ENCODE results near the gene DAPK2. TPM values are rescaled to one million over a fixed set of nuclear protein-coding genes. Genes with fewer than 3 reads are reported as not detected.

Gene DAPK2
- polyA plus RNA-seq, 1 of the 3 experiments (the other 2 are of a cell fraction), result 1.4 TPM

DNA sequence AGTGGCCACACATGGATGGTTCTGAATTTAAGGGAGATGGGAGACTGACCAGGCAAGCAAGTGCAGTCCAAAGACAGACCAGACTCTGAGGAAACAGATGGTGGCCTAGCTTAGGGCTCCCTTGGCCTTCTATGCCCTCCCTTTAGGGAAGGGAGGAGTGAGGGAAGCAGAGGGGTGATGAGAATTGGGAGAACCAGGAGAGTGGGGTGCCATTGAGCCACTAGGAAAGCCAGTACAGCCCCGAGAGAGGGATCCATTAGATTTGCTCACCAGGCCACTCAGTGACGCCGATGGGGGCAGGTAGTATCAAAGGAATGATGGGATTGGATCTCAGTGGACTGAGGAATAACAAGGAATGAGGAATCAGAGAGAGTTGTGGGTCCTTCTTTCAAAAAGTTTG is 182.1 kb downstream of the DAPK2 start (continued):
- TF ChIP-seq, protein P1, sequence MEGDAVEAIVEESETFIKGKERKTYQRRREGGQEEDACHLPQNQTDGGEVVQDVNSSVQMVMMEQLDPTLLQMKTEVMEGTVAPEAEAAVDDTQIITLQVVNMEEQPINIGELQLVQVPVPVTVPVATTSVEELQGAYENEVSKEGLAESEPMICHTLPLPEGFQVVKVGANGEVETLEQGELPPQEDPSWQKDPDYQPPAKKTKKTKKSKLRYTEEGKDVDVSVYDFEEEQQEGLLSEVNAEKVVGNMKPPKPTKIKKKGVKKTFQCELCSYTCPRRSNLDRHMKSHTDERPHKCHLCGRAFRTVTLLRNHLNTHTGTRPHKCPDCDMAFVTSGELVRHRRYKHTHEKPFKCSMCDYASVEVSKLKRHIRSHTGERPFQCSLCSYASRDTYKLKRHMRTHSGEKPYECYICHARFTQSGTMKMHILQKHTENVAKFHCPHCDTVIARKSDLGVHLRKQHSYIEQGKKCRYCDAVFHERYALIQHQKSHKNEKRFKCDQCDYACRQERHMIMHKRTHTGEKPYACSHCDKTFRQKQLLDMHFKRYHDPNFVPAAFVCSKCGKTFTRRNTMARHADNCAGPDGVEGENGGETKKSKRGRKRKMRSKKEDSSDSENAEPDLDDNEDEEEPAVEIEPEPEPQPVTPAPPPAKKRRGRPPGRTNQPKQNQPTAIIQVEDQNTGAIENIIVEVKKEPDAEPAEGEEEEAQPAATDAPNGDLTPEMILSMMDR (IDR thresholded peaks at IDR 0.05), result no peak
- TF ChIP-seq YY1 (IDR thresholded peaks at IDR 0.05; ENCODE audit: low read depth) (no peak), MEF2A (IDR thresholded peaks at IDR 0.05; ENCODE audit: borderline replicate concordance, low read depth) (no peak), SMC3 (IDR thresholded peaks at IDR 0.05; ENCODE audit: low read depth, low read length) (no peak), RAD21 (IDR thresholded peaks at IDR 0.05; ENCODE audit: low read length) (no peak), FOXM1 (IDR thresholded peaks at IDR 0.05; ENCODE audit: low read depth) (no peak), NFIC (IDR thresholded peaks at IDR 0.05; ENCODE audit: borderline replicate concordance) (no peak), RCOR1 (IDR thresholded peaks at IDR 0.05; ENCODE audit: low read length) (no peak)
- TF ChIP-seq, protein P2, sequence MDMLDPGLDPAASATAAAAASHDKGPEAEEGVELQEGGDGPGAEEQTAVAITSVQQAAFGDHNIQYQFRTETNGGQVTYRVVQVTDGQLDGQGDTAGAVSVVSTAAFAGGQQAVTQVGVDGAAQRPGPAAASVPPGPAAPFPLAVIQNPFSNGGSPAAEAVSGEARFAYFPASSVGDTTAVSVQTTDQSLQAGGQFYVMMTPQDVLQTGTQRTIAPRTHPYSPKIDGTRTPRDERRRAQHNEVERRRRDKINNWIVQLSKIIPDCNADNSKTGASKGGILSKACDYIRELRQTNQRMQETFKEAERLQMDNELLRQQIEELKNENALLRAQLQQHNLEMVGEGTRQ (IDR thresholded peaks at IDR 0.05; ENCODE audit: borderline replicate concordance, low read depth, low read length), result no peak

- no peak overlapping the region for H3K27ac ChIP-seq (ENCODE audit: low read depth in 2 of 2, low read length in 1 of 2)
- H3K4me2 ChIP-seq, result no peak overlapping the region
- no peaks in the 10 kb centered on the region for H3K36me3 ChIP-seq (replicated peaks in 1 of 2; ENCODE audit: control insufficient read depth in 1 of 2, insufficient read depth in 2 of 2, low read length in 1 of 2)
- H4K20me1 ChIP-seq (ENCODE audit: insufficient read depth), result no peaks in the 10 kb centered on the region
- ChIA-PET CTCF (no interaction called here), POLR2A (no interaction called here)
- H3K9me2 ChIP-seq, result no peaks in the 10 kb centered on the region
- H3K79me2 ChIP-seq (ENCODE audit: insufficient read depth), result no peaks in the 10 kb centered on the region
- no peak for TF ChIP-seq NFIC (IDR thresholded peaks at IDR 0.05; ENCODE audit: borderline replicate concordance)
- TF ChIP-seq YY1 (IDR thresholded peaks at IDR 0.05; ENCODE audit: low read depth), result no peak
- TF ChIP-seq, protein P2 (IDR thresholded peaks at IDR 0.05; ENCODE audit: borderline replicate concordance, low read depth, low read length), result no peak
- TF ChIP-seq FOSL2 (IDR thresholded peaks at IDR 0.05; ENCODE audit: borderline replicate concordance, low read depth), result no peak
- TF ChIP-seq SIN3A (IDR thresholded peaks at IDR 0.05; ENCODE audit: borderline replicate concordance, low read depth, low read length), result no peak
- TF ChIP-seq EP300 (IDR thresholded peaks at IDR 0.05; ENCODE audit: borderline replicate concordance in 1 of 2, low read depth in 1 of 2, low read length in 1 of 2), result no peak
- TF ChIP-seq, protein P3, sequence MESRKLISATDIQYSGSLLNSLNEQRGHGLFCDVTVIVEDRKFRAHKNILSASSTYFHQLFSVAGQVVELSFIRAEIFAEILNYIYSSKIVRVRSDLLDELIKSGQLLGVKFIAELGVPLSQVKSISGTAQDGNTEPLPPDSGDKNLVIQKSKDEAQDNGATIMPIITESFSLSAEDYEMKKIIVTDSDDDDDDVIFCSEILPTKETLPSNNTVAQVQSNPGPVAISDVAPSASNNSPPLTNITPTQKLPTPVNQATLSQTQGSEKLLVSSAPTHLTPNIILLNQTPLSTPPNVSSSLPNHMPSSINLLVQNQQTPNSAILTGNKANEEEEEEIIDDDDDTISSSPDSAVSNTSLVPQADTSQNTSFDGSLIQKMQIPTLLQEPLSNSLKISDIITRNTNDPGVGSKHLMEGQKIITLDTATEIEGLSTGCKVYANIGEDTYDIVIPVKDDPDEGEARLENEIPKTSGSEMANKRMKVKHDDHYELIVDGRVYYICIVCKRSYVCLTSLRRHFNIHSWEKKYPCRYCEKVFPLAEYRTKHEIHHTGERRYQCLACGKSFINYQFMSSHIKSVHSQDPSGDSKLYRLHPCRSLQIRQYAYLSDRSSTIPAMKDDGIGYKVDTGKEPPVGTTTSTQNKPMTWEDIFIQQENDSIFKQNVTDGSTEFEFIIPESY (IDR thresholded peaks at IDR 0.05; ENCODE audit: borderline replicate concordance, low read depth), result no peak
- no peak for TF ChIP-seq RXRA (IDR thresholded peaks at IDR 0.05; ENCODE audit: borderline replicate concordance, low read depth)
- TF ChIP-seq MXI1 (IDR thresholded peaks at IDR 0.05; ENCODE audit: low read depth, low read length), result no peak
- TF ChIP-seq GATA2 (CRISPR knock-in tag; IDR thresholded peaks at IDR 0.05), result no peak
- TF ChIP-seq MAX (IDR thresholded peaks at IDR 0.05; ENCODE audit: low read depth), result no peak
- no peak for TF ChIP-seq MEF2A (IDR thresholded peaks at IDR 0.05; ENCODE audit: borderline replicate concordance, low read depth)
- no peak for TF ChIP-seq RFX5 (IDR thresholded peaks at IDR 0.05; ENCODE audit: low read length)
- TF ChIP-seq RCOR1 (IDR thresholded peaks at IDR 0.05; ENCODE audit: low read length), result no peak
- H2AFZ ChIP-seq (ENCODE audit: low read depth), result no peak overlapping the region
- H3K9ac ChIP-seq, result no peak overlapping the region
- peaks cover 7 to 9% of the 10 kb centered on the region in 2 experiments for H3K4me1 ChIP-seq (ENCODE audit: control insufficient read depth in 1 of 2, insufficient read depth in 2 of 2, low read depth in 1 of 2, low read length in 1 of 2)
- H3F3A ChIP-seq (replicated peaks; ENCODE audit: insufficient read depth), result peaks cover 5% of the 10 kb centered on the region
- H3K4me3 ChIP-seq (ENCODE audit: low read depth in 2 of 2, low read length in 1 of 2), result no peak overlapping the region
- H3K27me3 ChIP-seq (ENCODE audit: insufficient read depth), result no peaks in the 10 kb centered on the region
- DNase-seq, result no peak
- H3K9me3 ChIP-seq, result no peaks in the 10 kb centered on the region
- 90% methylated on average over 2 of the region's 2 CpGs for WGBS (ENCODE audit: low lambda C conversion rate)
Measured at GRCh38 chr15:63861946-63862517, 184.3 kb downstream of the DAPK2 start.

Data from SK-N-SH (cell line).